Osteocyte (in vitro differentiated cells): ENCODE data around the gene RPL39L. TPM values are rescaled to one million over a fixed set of nuclear protein-coding genes. Genes with fewer than 3 reads are reported as not detected.

Experiments used
- DNase-seq: peaks from one replicate; pipeline ENCODE4 v3.0.0; 2021; ENCODE audit warnings: mixed read lengths; ENCODE audit not compliant: unreplicated experiment; ENCODE audit errors: extremely low spot score
- H3K27ac Mint-ChIP-seq: one replicate; pipeline ENCODE4 v1.8.0; 2021; ENCODE audit warnings: mild to moderate bottlenecking, mixed read lengths; ENCODE audit not compliant: unreplicated experiment
- H3K27me3 Mint-ChIP-seq: one replicate; pipeline ENCODE4 v1.8.0; 2021; ENCODE audit warnings: mixed read lengths; ENCODE audit not compliant: unreplicated experiment
- H3K36me3 Mint-ChIP-seq: one replicate; pipeline ENCODE4 v1.8.0; 2021; ENCODE audit warnings: mixed read lengths; ENCODE audit not compliant: unreplicated experiment
- H3K4me1 Mint-ChIP-seq: one replicate; pipeline ENCODE4 v1.8.0; 2021; ENCODE audit warnings: mixed read lengths; ENCODE audit not compliant: unreplicated experiment
- H3K4me3 Mint-ChIP-seq: one replicate; pipeline ENCODE4 v1.8.0; 2021; ENCODE audit warnings: mild to moderate bottlenecking, moderate library complexity, mixed read lengths; ENCODE audit not compliant: unreplicated experiment
- H3K9me3 Mint-ChIP-seq: one replicate; pipeline ENCODE4 v1.8.0; 2021; ENCODE audit warnings: mixed read lengths; ENCODE audit not compliant: unreplicated experiment
- long read RNA-seq: library from polyadenylated mRNA; unstranded; transcript quantifications from one replicate; pipeline ENCODE4 v2.0.0, GENCODE V29; 2021
- total RNA-seq: library from RNA; stranded (reverse); gene quantifications from 2 replicates; pipeline ENCODE4 v1.2.1, GENCODE V29; 2021
- TF ChIP-seq, protein P1 (sequence below): fragments of 200-600 bp; sonication (generic); IDR thresholded peaks from 2 replicates; pipeline ENCODE4 v1.5.0; 2021; ENCODE audit warnings: antibody characterized with exemption, mild to moderate bottlenecking, moderate library complexity

Gene RPL39L
- total RNA-seq: 16.6 and 19.5 TPM in 2 replicates
- long read RNA-seq, transcript RPL39L-201 (3 exons, 756 nt): major isoform, 9 of 10 reads
- long read RNA-seq, partial matches to known transcripts: 0 of 10 reads
- long read RNA-seq, other reads (novel, unspliced or antisense): 1 of 10 reads

DNA sequence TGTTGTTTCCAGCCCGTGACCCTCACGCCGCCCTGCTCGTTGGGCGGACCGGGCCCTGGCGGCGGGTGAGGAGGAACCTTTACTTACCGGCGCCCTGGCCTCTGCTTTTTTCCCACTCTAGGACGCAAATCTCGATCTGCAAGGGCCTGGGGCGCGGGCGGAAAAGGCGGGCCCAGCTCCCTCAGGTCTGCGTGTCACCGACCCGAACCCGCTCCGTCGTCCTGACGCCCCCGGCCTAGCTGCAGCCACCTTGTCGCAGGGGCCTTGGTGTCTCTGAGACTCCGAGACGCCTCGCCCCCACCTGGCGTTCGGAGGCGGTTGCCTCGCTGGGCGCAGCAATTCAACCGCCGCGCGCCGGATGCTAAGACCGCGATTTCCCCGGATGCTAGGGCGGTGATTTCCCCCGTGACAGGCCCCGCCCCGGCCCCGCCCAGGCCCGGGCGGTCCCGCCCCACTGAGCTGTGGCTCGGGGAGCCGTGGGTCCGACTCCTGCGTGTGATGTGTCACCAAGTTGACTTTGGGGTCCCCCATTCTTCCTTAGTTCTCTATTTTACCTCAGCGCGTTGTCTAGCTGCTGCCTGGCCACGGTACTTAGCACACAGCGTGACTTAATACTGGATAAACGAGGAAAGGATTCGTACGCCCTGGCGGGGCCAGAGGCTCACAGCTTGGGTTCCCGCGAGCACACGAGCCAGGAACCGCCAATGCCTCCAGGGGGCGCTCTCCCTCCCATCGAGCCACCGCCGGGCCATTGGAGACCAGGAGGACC is at the start of gene RPL39L:
RPL39L (minus strand) TSS at position 371 of the 769 bp plus-strand sequence. CDS start 18,196 bp downstream, outside the sequence.
- Mint-ChIP-seq H3K4me3 (peak within 1 kb of the TSS; percentile 89), H3K4me1 (peaks cover 13% of the 10 kb centered on the region), H3K9me3 (no peaks in the 10 kb centered on the region), H3K27ac (peak within 1 kb of the TSS; percentile 91), H3K36me3 (peaks cover 9% of the 10 kb centered on the region), H3K27me3 (peaks cover 15% of the 10 kb centered on the region)
- peak; percentile 95 for DNase-seq
- TF ChIP-seq, protein P1, sequence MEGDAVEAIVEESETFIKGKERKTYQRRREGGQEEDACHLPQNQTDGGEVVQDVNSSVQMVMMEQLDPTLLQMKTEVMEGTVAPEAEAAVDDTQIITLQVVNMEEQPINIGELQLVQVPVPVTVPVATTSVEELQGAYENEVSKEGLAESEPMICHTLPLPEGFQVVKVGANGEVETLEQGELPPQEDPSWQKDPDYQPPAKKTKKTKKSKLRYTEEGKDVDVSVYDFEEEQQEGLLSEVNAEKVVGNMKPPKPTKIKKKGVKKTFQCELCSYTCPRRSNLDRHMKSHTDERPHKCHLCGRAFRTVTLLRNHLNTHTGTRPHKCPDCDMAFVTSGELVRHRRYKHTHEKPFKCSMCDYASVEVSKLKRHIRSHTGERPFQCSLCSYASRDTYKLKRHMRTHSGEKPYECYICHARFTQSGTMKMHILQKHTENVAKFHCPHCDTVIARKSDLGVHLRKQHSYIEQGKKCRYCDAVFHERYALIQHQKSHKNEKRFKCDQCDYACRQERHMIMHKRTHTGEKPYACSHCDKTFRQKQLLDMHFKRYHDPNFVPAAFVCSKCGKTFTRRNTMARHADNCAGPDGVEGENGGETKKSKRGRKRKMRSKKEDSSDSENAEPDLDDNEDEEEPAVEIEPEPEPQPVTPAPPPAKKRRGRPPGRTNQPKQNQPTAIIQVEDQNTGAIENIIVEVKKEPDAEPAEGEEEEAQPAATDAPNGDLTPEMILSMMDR: peak; percentile 98

DNA sequence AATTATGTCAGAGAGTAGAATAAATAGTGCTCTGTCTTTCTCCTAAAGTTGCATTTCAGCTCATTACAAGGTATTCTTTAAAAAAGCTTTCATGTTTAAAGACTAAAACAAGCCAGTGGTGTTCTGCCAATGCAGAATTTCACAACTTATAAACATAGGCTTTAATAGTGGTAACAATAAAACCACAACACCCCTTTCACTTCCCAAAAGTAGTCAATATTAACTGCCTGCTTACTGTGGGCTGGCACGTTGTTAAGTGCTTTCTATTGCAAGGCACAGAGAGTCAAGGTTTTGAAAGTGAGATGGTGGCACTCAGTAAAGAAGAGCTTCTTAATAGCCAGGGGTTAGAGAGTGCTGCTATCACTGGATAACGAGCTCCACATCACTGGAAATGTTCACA is 49.6 kb upstream of the RPL39L start:
- TF ChIP-seq, protein P1: no peak
- H3K4me3 Mint-ChIP-seq: no peak overlapping the region
- no peak overlapping the region for H3K27ac Mint-ChIP-seq
- H3K36me3 Mint-ChIP-seq: no peaks in the 10 kb centered on the region
- peaks cover 3% of the 10 kb centered on the region for H3K27me3 Mint-ChIP-seq
- peaks cover 4% of the 10 kb centered on the region for H3K9me3 Mint-ChIP-seq
- H3K4me1 Mint-ChIP-seq: peaks cover 2% of the 10 kb centered on the region
- no peak for DNase-seq

DNA sequence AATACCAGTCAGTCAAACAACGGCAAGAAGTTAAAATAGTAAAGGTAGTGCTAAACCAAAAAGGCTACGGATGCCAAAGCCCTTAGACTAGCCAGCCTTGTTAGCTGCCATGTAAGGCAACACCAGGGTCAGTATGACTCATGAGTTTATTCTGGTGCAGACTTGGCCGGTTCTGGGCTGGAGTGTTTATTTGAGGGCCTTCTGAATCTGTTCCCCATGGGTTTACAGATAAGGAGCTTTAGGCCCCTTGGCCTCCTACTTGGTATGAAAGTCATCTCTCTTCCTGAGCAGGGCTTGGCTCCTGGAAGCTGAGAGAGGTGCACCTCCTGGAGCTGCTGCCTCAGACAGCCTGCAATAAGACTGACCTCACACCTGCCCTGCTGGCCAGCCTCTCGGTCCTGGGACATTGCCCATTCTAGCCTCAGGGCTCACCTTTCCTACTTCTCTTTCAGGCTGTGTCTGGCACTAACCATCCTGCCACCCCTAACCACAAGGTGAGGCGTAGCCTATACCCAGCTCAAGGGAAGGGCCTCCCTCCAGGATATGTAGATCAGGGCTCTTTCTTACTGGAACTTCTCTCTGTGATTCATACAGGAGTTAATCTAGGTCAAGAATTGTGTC is 47.6 kb upstream of the RPL39L start:
- H3K27me3 Mint-ChIP-seq: peaks cover 2% of the 10 kb centered on the region
- H3K4me1 Mint-ChIP-seq: peaks cover 11% of the 10 kb centered on the region
- peaks cover 4% of the 10 kb centered on the region for H3K9me3 Mint-ChIP-seq
- no peak overlapping the region for H3K27ac Mint-ChIP-seq
- H3K4me3 Mint-ChIP-seq: no peak overlapping the region
- TF ChIP-seq, protein P1: no peak
- no peak for DNase-seq
- no peaks in the 10 kb centered on the region for H3K36me3 Mint-ChIP-seq

DNA sequence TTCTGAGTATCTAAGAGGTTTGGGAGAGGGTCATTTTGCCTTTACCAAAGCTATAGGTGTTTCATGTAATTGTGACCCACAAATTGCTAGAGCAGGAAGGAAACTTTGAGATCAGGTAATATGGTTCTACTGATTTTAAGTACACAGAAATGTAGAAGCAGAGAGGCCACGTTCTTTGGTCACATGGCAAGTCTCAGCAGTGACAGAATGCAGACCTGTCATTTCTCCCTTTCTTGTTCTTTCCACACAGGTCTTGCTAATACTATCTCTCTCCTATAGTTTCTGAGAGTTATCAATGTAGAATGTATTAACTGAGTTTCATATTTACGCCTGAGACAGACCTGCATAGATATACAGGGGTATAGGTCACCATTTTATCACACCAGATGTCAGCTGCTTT is 47.1 kb upstream of the RPL39L start:
- no peak overlapping the region for H3K27ac Mint-ChIP-seq
- DNase-seq: no peak
- no peak overlapping the region for H3K4me3 Mint-ChIP-seq
- H3K27me3 Mint-ChIP-seq: peaks cover 2% of the 10 kb centered on the region
- peaks cover 4% of the 10 kb centered on the region for H3K9me3 Mint-ChIP-seq
- H3K4me1 Mint-ChIP-seq: peaks cover 11% of the 10 kb centered on the region
- no peaks in the 10 kb centered on the region for H3K36me3 Mint-ChIP-seq
- TF ChIP-seq, protein P1: no peak

DNA sequence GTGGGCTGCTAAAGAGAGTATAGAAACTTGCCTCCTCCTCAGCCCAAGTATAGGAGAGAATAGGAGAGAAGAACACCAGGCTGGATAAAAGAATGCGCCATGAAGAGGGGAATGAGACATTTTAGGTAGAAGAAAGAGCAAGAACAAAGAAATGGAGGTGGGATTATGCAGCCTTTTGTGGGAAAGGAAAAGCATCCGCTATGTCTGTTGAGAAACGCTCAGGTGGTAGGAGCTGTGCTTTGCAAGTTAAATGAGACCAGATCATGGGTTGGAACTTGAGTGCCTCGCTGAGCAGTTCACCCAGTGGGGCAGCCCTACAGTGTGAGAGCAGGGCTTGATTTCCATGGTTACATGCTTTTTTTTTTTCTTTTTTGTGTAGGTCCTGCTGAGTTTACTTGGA is 46.5 kb upstream of the RPL39L start:
- H3K4me3 Mint-ChIP-seq: no peak overlapping the region
- H3K9me3 Mint-ChIP-seq: peaks cover 4% of the 10 kb centered on the region
- DNase-seq: no peak
- peaks cover 11% of the 10 kb centered on the region for H3K4me1 Mint-ChIP-seq
- peaks cover 1% of the 10 kb centered on the region for H3K27me3 Mint-ChIP-seq
- H3K36me3 Mint-ChIP-seq: no peaks in the 10 kb centered on the region
- TF ChIP-seq, protein P1: no peak
- no peak overlapping the region for H3K27ac Mint-ChIP-seq
